ENCODE measurements around the gene EXOC3L4. TPM values are rescaled to one million over a fixed set of nuclear protein-coding genes. Genes with fewer than 3 reads are reported as not detected.
"Not testable (repeated sequence)": the region's sequence is repeated elsewhere in the genome, so short reads cannot be mapped to it uniquely, and the experiment has no call there.

The EXOC3L4 gene
- polyA plus RNA-seq, 12 donors = 0.11 to 1.8 (median 0.97) TPM; not detected in 2

DNA sequence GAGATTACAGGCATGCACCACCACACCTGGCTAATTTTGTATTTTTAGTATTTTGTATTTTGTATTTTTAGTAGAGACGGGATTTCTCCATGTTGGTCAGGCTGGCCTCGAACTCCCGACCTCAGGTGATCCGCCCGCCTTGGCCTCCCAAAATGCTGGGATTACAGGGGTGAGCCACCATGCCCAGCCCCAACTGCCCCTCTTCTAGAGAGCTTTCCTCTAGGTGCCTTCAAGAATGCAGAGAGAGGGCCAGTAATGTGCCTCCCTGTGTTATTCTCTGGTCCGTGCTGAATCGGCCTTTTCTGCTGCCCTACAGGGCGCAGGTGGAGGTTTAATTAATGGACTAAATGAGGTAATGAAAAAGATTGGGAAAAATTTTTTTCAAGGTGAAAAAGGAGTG, 25.0 kb downstream of the EXOC3L4 start:
- not testable (repeated sequence) for DNase-seq

GRCh38 chr14:103121121-103121845, 26.8 kb downstream of the EXOC3L4 start:
- DNase-seq = no peak

GRCh38 chr14:103121846-103122584, 27.5 kb downstream of the EXOC3L4 start:
- DNase-seq = peak; percentile 91

- no peak for DNase-seq
Observed at GRCh38 chr14:103122585-103122946, 28.0 kb downstream of the EXOC3L4 start.

DNA sequence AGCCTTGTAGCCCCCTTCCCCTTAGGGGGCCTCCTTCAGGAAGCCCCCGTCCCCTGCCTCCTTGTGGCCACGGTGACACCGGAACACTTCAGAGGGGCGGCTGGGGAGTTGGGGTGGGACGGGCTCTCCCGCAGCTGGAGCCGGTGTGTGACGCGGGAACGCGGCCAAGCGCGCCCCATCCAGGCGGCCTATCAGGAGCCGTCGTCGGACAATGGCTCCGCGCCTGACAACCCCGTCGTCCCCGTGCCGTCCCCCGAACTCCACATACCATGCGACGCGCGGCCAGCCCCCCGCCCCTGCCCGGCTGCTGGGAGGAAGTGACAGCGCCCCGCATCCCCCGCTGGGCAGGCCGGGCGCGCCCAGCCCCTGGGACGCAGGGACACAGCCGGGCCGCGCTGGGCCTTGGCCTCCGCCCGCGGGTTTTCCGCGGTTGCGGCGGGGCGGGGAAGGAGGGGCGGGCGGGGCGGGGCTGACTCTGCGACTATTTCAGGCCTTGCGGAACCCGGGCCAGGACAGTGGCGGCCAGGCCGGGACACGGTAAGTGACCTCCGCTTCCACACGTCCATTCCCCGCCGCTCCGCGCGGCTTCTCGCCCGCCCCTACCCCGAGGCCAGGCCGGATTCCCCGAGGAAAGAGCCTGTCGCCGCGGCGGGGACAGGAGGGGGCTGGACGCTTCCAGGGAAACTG, 28.6 kb downstream of the EXOC3L4 start, which contains the start of gene TNFAIP2:
TSS of gene TNFAIP2 (plus strand) at position 515 of the 687 bp plus-strand sequence. CDS start 2,997 bp downstream, outside the sequence.
- DNase-seq = peak; percentile 75

GRCh38 chr14:103123634-103124500, 29.3 kb downstream of the EXOC3L4 start:
- DNase-seq = peak; percentile 58

GRCh38 chr14:103124501-103125001, 30.0 kb downstream of the EXOC3L4 start:
- DNase-seq = no peak

DNA sequence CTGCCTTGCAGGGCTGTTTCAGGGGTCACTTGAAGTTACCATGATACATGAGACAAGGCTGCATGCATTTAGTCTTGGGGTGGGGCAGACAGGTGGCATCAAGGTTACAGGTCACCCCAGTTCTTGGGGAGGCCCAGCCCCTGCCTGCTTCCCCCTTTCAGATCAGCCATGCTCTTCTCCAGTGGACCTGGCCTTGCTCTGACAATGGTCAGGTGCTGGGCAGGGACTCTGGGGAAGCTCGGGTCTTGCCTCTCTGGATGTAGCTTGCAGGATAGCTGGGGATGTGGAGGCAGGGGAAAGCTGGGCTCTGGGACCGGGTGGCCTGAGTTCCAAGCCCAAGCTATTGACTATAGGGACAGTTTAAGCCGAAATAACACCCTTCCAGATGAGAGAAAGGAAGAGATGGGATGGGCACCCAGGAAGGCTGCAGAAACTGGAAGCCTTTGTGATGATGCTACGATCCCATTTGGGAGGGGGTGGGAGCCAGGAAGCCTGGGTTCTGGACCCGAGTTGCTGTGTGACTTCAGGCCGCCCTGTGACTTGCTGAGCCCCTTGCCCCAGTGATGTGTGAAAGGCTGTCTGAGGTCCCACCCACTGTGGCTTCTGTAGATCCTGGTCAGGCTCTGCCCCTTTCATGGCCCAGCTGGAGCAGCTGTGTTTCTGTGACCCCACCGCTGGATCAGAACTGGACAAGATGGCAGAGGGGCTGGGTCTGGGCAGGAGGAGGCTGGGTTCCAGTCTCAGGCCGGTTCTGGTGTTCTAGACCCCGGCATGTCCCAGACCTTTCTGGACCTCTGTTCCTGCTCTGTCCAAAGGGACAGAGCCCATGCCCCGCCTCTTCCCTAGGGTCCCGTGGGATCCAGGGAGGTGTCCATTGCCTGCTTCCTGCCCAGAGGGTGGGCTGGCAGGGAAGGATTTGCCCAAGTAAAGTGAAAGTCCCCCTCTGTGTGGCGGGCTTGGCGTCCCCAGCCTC, 30.9 kb downstream of the EXOC3L4 start:
- DNase-seq = no peak

GRCh38 chr14:103126088-103126872, 31.8 kb downstream of the EXOC3L4 start:
- no peak for DNase-seq

- no peak for DNase-seq
Observed at GRCh38 chr14:103126873-103127304, 32.4 kb downstream of the EXOC3L4 start.

- no peak for DNase-seq
Observed at GRCh38 chr14:103127356-103127755, 32.8 kb downstream of the EXOC3L4 start.

DNA sequence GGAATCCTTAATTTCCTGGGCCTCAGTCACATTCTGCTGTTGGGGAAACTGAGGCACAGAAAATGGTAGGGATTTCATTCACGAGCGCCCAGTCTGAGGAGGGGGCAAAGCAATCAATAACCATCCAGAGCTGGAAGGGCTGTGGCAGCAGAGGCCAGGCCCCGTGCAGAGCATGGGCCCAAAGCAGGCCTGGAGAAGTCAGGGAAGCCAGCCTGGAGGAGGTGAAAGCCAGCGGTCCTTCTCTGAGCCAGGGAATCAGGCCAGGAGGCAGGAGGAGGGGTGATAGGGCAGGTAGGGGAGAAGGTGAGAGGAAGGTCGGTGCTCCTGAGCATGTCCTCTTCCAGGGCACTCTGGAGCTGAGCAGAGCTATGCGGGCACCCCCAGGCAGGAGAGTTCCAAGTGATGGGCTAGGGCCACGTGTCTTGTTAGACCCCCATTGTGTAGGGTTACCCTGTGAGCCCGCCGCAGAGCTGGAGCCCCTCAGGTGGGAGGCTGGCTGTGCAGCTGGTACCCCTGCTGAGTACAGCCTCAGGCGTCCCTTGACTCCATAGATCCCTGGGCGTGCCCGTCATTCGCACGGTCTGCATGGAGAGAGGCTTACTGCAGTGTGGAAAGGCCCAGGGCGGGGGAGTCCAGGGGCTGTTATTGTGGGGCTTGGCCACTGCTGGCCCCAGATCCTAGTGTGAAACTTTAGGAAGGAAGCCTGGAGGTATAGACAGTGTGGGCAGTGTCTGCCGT, 33.5 kb downstream of the EXOC3L4 start:
- no peak for DNase-seq

- no peak for DNase-seq
Observed at GRCh38 chr14:103128631-103129300, 34.2 kb downstream of the EXOC3L4 start.

DNA sequence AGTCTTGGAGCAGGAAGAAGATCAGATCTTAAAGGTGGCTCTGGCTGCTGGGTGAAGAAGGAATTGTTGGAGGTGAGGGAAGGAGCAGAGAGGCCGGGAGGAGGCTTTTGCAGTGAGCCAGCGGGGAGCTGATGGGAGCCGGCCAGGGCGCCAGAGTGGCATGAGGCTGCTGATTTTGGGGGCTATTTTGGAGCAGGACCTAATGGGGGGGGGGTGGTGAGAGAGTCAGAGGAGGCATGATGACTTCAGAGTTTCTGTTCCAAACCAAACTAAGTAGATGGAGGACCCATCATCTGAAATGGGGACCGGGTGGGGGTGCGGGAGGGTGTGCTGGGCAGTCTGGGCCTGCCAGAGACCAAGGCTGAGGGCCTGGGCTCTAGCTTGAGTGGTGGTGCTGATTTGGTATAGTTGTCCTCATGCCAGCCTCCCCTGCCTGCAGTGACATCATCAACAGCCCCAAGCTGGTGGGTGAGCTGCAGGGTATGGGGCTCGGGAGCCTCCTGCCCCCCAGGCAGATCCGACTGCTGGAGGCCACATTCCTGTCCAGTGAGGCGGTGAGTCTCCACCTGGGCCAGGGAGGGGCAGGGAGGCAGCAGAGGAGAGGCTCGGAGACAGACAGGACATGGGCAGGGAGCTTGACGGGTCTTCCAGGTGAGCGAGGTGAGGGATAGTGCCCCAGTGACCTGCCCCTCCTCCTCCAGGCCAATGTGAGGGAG, 34.9 kb downstream of the EXOC3L4 start:
- DNase-seq = no peak

GRCh38 chr14:103130017-103130764, 35.7 kb downstream of the EXOC3L4 start:
- no peak for DNase-seq

DNA sequence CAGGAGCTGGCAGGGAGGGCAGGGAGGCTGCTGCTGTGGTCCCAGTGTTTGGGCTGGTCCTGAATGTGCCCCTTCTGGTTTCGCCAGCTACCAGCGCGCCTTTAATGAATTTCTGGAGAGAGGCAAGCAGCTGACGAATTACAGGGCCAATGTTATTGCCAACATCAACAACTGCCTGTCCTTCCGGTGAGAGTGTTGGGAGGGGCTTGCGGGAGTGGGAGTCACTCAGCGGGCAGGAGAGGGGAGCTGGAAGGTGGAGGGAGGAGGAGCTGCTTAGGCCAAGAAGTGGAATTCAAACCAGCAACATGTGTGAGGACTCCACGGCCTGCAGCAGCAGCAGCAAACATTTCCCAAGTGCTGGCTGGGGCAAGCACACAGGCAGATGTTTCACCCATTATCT, 36.4 kb downstream of the EXOC3L4 start:
- no peak for DNase-seq

All from muscle of arm (tissue), 12 donors.